ENCODE results near the gene HSF4.

DNA sequence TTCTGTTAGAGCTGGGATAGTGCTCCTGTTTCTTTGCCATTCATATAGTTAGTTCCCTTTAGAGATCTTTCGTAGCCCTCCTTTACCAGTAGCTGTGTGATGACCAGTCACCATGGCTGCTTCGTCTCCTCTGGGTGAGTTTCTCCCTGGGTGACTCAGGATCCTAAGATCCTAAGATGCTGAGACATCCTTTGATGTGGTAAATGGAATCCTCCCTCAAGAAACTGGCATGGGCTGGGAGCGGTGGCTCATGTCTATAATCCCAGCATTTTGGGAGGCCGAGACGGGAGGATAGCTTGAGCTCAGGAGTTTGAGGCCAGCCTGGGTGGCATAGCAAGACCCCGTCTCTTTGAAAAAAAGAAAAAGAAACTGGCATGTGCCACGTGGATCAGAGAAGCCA is 48.9 kb upstream of the HSF4 start:
- TF ChIP-seq, protein P1, sequence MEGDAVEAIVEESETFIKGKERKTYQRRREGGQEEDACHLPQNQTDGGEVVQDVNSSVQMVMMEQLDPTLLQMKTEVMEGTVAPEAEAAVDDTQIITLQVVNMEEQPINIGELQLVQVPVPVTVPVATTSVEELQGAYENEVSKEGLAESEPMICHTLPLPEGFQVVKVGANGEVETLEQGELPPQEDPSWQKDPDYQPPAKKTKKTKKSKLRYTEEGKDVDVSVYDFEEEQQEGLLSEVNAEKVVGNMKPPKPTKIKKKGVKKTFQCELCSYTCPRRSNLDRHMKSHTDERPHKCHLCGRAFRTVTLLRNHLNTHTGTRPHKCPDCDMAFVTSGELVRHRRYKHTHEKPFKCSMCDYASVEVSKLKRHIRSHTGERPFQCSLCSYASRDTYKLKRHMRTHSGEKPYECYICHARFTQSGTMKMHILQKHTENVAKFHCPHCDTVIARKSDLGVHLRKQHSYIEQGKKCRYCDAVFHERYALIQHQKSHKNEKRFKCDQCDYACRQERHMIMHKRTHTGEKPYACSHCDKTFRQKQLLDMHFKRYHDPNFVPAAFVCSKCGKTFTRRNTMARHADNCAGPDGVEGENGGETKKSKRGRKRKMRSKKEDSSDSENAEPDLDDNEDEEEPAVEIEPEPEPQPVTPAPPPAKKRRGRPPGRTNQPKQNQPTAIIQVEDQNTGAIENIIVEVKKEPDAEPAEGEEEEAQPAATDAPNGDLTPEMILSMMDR (IDR thresholded peaks at IDR 0.05) = no peak
- no peak for TF ChIP-seq POLR2A (IDR thresholded peaks at IDR 0.05)

All from transverse colon (tissue), 3 donors.